ENCODE results near the gene PKD2L1.
"Not testable (repeated sequence)": the region's sequence is repeated elsewhere in the genome, so short reads cannot be mapped to it uniquely, and the experiment has no call there.

The PKD2L1 gene

DNA sequence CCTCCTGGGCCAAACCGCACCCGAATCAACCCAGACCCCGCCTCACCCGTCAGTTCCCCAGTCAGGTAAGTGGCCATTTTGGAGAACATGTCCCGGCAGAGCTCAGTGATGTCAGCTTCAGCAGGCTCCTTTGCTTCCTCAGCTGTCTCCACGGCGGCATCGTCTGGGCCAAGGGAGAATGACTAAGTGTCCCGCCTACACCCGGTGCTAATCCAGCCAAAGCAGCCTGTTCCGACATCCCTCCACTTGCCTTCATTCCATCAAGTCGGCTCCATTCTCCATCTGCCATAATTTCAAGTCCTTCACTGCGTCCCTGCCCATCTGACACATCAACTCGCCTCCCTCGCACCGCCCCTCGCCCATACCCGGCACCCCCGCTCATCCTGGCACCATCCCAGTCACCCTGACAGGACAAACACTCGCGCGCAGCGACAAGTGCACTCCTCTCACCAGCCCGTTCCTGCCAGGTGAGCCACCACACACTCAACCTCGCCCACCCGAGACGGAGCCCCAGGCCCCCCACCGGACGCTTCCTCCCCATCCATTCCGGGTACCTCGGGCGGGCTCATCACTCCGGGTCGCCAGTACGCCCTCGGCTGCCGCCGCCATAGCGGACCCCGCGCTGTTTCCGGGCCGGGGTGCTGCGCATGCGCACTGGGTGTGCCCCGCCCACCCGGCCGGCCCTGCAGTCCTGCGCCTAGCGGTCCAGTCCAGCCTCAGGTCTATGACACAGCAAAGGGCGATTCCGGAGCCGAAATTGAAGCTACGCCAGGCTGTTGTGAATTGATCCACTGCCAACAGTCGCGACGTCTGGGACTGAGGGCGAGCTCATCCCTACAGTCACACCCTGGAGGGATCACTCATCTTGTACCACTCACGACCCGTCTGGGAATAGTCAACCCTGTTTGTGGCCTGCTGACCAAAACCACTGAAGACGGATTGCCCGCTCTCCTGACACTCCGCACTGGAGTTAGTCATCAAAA lies 43.7 kb downstream of the PKD2L1 start, which contains the start of gene BLOC1S2:
BLOC1S2 (minus strand) TSS at position 630 of the 983 bp plus-strand sequence; CDS start at position 609, 21 bp downstream.
- peak; percentile 84 for DNase-seq (ENCODE audit: low read depth)

DNA sequence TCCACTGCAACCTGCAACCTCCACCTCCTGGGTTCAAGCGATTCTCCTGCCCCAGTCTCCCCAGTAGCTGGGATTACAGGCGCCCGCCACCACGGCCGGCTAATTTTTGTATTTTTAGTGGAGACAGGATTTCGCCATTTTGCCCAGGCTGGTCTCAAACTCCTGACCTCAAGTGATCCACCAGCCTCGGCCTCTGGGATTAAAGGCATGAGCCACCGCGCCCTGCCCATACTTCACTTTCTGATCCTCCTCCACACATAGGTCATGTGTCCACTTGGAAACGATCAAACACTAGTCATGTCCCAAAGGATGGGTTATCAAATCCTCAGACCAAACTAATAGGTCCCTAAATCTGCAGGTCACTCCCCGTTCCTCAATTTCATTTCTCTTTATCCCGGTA lies 44.7 kb downstream of the PKD2L1 start:
- DNase-seq (ENCODE audit: low read depth) = not testable (repeated sequence)

DNA sequence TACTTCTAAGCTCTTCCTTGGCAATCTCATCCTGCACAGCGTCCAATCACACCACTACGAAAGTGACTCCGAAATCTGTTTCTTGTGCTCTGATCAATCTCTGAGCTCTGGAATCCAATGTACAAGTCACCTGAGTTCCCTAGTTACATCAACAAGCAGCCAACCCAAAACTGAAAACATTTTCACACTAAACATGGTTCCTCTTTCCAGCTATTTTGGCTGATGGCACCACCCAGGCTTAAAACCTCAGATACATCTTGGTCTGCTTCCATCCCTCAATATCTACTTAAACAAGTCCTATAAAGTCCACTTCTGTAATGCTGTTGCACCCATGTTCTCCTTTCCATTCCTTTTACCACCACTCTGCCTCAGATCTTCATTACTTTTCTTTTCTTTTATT lies 47.1 kb downstream of the PKD2L1 start:
- DNase-seq (ENCODE audit: low read depth) = no peak

DNA sequence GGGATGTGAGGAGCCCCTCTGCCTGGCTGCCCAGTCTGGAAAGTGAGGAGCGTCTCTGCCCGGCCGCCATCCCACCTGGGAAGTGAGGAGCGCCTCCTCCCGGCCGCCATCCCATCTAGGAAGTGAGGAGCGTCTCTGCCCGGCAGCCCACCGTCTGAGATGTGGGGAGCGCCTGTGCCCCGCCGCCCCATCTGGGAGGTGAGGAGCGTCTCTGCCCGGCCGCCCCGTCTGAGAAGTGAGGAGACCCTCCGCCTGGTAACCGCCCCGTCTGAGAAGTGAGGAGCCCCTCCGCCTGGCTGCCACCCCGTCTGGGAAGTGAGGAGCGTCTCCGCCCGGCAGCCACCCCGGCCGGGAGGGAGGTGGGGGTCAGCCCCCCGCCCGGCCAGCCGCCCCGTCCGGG lies 53.1 kb downstream of the PKD2L1 start:
- DNase-seq (ENCODE audit: low read depth) = not testable (repeated sequence)

DNA sequence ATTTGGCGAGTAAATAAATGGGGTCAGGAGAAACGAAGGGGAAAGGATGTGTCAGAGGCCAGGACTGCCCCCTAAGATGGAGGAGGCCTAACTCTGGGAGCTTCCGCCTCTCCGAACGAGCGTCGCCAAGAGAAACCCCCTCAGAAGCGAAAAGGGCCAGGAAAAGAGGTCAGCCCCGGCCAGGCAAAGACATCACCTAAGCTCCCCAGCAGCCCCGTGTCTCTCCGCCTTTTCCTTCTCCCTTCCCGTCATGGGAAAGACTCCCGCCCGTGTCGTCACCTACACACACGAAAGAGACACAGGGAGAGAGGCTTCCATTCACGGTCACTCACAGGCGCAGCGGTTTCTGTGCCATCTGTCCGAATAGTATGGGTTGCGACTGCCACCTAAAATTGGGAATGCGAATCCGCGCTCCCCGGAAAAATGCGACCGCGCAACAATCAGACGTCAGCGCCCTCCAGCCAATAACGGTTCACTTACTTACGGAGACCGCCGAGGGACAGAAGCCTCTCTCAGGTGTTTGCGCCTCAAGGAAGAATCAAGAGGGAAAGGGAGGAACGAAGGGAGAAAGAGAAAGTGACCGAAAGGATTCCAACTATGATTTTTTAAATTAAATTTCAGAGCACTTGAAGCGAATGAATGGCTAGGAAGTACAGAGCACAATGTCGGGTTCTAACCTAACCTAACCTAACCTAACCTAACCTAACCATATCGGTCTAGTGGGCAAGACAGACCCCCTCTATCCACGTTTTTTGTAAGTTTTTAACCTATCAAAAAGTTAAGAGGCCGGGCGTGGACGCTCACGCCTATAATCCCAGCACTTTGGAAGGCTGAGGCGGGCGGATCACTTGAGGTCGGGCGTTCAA lies 62.6 kb downstream of the PKD2L1 start, which contains the start of gene CWF19L1:
CWF19L1 (minus strand) TSS at position 400 of the 866 bp plus-strand sequence; CDS start at position 355, 45 bp downstream.
- peak; percentile 66 for DNase-seq (ENCODE audit: low read depth)

DNA sequence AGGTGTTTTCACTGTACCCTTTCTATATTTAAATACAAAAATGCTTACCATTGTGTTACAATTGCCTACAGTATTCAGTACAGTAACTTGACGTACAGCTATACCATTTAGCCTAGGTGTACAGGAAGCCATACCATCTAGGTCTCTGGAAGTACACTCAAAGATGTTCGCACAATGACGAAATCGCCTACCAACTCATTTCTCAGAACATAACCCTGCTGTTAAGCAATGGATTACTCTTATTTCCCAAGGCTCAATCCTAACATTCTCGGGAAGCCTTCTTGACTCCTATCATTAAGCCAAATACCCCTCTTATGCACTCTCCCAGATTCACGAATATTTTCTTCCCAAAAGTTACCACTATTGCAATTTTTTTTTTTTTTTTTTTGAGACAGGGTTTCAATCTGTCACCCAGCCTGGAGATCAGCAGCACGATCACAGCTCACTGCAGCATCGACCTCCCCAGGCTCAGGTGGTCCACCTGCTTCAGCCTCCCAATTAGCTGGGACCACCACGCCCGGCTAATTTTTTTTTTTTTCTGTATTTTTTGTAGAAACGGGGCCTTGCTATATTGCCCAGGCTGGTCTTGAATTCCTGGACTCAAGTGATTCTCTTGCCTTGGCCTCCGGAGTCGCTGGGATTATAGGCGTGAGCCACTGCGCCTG lies 64.1 kb downstream of the PKD2L1 start:
- no peak for DNase-seq (ENCODE audit: low read depth)

DNA sequence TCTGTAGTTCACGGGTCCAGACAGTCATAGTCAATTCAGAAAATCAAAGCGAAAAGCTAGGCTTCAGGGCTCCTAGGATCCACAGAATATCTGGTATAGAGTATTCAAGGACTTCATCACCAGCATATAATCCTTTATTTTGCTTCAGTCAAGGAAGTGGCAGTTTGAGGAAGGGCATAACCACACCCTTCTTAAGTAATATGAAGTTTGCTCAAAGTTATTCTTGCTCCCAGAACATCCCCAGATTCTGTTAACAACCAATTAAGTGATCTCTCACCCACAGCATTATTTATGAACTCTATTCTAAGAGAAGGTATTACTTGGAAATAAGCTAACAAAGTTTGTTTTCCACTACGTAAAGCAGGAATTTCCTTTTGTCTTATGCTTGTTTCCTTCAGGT lies 75.8 kb downstream of the PKD2L1 start:
- DNase-seq (ENCODE audit: low read depth) = no peak

DNA sequence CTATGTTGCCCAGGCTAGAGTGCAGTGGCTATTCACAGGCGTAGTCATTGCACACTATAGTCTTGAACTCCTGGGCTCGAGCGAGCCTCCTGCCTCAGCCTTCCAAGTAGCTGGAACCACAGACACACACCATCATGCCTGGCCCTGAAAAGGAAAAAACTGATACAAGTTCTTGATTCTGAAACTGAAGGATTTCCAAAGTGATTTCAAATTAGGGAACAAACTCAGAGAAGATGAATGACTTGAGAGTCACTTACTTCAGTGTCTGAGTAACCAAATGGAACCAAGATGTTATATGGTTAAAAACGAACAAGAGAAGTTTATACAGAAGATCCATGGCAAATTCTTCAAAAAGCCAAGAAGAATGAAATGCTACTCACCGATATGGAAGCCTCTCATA lies 77.0 kb downstream of the PKD2L1 start:
- DNase-seq (ENCODE audit: low read depth) = no peak

DNA sequence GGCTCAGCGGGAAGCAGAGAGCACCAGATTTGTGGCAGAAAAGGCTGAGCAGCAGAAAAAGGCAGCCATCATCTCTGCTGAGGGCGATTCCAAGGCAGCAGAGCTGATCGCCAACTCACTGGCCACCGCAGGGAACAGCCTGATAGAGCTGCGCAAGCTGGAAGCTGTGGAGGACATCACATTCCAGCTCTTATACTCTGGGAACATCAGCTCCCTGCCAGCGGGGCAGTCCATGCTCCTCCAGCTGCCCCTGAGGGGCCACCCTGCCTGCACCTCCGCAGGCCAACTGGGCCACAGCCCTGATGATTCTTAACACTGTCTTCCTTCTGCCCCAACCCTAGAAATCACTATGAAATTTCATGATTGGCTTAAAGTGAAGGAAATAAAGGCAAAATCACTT lies 81.2 kb downstream of the PKD2L1 start:
- DNase-seq (ENCODE audit: low read depth) = no peak

DNA sequence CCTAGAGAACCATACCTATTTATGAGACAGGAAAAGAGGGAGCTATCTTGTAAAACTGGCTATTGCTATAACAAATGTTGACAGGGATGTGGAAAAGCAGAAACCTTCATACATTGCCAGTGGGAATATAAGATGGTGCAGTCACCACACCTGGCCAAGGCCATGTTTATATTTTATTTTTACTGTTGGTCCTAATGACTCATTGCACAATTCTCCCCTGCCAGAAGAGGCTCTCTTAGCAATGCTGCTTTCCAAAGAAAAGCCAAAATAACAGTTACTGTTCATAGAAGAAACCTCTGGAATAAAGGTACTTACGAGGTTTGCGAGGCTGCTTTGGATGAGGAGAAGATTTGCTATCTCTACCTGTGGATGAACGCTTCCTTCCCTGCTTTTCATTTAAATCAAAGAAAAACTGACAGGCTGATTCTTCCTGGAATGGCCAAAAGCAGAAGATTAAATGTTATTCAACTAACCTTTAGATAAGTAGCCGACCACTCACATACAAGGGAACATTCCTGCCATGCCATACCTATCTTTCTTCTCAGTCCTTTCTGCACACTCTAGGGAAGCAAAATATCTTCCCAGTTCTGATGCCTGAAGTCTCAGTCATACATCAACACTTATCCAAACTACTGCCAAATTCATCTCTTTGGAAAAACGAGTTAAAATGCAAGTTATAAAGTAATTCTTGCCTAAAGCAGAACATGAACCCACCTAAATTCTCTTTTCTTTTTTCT lies 84.4 kb downstream of the PKD2L1 start:
- DNase-seq (ENCODE audit: low read depth) = no peak

DNA sequence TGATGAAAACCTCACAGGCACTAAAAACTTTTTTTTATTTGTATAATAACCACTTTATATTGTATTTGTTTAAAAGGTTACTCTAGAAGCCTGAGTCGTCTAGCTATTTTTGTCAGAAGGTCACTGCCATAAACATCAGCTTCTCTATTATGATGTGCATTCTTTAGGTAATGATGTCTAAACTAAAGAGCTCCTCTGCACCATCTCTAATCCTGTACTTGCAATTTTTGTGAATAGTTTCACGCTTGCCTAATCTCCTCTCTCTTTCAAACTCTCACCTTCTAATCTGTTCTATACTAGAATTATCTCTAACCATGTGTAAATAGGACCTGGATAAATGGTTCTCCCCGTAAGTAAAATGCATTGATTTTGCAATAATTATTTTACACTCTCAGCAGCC lies 90.2 kb downstream of the PKD2L1 start:
- no peak for DNase-seq (ENCODE audit: low read depth)

DNA sequence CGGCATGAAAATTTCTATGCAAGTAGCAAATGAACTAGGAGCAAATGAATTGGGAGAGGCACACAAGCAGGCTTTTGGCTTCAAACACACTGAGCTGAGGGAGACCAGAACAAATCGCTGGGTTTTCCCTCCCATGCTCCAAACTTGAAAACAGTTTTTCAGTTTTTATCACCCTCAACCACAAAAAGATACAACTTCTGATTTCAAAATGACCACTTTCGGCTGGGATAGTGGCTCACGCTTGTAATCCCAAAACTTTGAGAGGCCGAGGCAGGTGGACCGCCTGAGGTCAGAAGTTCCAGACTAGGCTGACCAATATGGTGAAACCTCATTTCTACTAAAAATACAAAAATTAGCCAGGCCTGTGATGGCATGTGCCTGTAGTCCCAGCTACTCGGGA lies 91.6 kb downstream of the PKD2L1 start:
- DNase-seq (ENCODE audit: low read depth) = no peak
